NCI-H446 (cell line): ENCODE results near the gene ASXL1.
"Not testable (repeated sequence)": the region's sequence is repeated elsewhere in the genome, so short reads cannot be mapped to it uniquely, and the experiment has no call there.

ENCODE experiments used
- DNase-seq, 2 experiments: peaks; one replicate each; lab custom pipeline; 2025; lab: John Stamatoyannopoulos, UW

ASXL1 gene

DNA sequence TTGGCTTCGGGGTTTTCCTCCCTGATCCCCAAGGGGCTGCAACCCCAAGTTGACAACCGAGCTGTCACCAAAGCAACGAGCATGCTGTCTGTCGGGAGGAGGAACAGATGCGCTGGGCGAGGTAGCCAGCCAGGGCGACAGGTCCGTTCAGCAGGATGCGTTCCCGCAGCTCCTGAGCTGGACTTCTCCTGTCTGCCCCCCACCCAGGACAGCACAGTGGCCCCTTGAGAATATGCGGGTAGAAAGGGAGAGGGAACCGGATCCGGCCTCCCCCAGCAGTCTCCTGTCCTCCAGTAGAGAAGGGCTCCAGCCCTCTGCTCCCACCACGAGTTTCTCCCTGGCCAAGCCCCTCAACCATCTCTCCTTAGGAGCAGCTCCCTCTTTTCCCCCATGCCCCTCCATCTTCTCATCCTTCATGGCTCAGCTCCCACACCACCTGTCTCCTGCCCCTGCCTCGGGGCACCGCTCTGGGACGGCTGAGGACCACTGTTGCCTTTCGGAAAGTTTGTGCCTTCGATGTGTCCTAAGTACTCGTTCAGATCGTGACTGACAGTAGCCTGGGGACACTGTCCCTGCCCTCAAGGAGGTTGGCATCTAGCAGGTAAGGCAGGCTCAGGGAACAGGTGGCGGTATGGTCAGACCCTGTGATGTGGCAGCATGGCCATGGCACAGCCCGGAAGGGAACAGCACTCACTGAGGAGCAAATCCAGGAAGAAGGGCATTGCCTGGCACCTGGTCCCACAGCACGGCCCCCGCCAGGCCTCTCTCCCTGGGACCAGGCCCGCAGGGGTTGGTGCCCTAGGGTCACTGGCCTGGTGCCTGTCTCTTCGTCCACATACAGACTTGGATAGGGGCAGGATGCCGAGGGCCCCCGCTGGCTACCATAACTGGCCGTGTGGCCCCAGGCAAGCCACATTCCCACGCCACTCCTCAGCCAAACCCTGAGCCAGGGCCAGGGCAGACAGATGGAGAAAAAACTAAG is 96.3 kb downstream of the ASXL1 start:
- no peak for DNase-seq

DNA sequence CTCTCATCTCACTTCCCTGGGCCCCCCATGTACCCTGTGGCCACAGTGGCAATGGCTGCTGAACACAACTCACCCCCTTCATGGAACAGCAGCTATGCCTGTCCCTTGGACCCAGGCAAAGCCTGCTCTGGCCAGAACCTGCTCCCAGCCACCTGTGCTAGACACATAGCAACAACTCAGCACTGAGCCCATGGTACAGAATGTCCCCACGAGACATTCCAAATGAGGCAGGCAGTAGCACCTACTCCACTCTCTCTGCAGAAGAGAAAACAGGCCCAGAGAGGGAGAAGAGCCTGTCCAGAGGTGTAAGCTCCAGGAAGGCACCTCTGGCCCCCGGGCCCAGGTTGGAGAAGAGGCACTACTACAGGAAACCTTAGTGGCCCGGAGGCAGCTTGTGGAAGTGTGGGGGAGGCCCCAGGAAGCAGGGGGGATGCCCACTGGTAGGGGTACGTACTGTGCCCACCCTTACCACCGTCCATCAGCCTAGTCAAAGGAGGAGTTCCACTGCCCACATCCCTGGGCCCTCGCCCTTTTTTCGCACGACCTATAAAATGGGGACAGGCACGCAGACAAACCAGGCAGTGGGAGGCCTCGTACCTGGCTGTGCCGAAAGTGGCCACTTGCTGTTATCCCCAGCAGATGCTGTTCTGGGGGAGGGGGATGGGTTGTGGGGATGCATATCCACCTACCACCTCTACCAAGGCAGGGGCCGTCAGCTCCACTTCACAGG is 97.2 kb downstream of the ASXL1 start:
- DNase-seq: no peak

DNA sequence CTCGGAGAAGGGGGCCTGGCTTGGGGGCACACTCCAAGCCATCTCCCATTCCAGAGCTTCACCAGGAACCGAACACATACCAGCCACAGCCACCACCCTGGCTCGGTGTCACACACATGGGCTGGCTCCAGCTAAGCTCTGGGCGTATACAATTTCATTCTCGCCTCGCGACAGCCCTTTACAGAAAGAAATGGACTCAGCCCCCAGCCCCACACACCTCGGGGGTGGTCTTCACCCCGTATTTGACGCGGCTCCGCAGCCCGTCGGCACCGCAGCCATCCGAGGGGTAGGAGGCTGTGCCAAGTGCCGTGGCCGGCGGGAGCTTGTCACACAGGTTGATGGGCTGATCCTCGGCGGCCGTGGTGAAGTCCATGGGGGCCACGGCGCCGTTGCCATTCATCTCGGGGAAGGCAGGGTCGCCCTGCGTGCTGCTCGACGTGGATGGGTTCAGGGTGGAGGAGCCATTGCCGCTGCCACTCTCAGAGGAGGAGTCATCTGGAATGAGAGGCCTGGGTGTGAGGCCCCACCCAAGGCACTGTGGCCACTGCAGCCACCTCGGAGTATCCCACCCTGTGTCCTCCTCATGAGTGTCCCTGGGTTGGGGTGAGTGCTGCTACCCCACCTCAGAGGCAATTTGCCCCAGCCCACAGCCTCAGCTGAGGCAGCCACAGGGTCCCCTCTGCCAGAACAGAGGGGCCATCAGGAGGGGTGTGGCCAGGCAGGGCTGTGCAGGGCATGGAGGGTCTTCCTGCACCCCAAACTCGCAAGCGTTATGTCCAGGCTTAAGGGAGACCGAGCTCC is 98.0 kb downstream of the ASXL1 start:
- DNase-seq: no peak

DNA sequence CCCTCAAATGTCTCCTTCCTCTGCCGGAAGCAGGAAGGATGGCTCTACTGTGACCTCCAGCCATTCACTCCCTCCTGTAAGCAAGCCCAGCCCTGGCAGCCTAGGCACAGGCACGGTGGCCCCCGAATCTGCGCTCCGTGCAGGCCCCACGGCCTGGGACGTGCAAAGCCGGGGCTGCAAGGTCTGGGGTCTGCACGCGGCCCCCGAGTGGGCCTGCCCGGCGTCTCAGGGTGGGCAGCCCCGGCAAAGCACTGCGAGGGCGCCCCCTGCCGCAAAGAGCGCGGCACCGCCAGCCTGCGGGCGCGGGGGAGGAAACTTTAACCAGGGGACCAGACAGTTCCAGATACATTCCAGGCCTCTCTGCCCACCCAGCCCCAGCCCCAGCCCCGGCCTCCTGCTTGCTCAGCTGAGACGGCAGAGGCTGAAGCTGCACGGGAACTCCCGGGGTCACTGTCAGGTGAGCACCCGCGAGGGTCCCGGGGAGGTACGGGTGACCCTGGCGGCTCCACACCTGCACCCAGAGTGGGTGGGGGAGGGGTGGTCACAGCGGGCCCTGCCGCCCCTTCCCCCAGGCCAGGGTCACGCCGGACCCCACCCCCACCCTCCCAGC is 98.8 kb downstream of the ASXL1 start:
- DNase-seq: no peak

DNA sequence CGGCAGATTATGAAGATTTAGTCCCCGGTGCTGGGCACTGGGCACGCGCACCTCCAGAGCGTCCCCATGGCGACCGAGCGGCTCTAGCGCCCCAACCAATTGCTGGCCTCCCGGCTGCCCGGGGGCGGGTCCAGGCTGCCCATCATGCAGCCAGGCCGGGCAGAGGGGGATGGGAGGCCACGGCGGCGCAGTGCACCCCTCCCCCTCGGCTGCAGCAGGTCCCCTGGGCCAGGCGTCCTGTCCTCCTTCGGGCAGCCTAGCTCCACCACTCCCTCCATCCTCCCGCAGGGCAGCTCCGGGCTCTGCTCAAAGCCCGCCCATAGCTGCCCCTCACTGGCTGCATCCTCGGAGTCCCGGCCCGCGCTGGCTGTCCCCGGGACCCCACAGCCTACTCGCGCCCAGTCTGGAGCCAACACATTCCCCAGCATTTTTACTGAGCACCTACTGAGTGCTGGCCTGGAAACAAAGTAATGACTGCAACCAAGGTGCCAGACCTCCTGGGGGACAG is 99.4 kb downstream of the ASXL1 start:
- no peak for DNase-seq

DNA sequence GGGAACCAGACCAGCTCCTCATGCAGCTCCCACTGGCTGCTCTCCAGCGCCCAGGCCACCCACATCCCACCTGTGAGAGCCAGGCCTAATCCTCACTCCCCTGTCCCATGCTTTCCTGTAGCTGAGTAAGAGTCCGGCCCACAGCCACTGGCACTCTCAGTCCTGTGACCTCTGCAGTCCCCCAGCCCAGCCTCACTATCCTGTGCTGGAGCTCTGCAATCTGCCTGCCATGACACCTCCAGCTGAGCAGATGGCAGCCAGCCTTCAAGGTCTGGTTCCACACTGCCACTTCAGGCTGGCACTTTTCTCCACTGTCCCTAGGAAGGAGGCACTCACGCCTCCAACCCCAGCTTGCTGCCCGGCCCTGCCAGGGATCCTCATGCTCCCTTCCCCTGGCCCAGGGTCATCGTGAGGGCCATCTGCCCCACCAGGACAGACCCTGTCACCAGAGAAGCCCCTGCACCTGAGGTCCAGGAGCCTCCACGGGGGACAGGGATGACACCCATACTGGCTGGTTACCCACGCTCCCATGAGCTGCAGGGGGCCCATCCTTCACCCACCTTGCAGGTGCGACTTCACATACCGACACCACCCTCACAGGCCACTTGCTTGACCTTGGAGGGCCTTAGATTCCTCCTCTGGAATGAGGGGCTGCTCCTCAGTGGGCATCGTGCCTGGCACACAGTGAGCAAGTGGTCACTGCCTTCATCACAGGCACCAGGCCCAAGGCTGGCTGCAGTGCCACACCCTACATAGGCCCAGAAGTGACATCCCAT is 100.1 kb downstream of the ASXL1 start:
- DNase-seq: no peak

DNA sequence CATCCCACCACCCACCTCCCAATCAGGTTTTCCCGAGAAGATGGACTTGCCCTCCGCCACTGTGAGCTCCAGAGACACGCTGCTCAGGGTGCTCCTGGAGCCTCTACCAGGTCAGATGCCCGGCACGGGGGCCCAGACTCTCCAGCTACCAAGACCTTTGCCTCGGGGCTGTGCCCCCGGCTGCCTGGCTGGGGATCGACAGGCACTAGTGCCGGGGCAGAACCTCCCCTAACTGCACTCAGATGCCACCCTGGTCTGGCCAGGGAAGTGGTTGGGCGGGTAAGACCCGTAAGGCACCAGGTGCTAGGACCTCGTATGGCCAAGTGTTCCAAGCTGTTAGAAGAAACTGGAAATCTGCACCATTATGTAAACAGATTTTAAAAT is 100.7 kb downstream of the ASXL1 start:
- no peak for DNase-seq

DNA sequence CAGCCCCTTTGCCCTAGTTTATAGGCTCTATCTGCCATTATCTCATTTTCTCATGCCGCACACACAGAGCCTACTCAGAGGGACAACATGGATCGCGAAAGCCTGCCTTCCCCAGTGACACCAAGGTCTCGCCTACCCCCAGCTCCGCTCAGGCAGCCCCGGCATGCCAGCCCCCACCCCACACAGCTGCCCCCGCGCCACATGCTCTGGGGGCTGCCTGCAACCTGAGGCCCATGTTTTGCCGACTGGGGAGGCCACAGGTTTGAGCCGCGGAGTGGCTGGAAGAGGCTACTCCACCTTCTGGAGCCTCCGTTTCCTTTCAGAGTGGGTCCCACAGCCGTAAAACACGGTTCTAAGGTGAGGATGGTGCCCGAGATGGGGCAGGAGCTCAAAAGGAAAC is 102.1 kb downstream of the ASXL1 start:
- DNase-seq: no peak

DNA sequence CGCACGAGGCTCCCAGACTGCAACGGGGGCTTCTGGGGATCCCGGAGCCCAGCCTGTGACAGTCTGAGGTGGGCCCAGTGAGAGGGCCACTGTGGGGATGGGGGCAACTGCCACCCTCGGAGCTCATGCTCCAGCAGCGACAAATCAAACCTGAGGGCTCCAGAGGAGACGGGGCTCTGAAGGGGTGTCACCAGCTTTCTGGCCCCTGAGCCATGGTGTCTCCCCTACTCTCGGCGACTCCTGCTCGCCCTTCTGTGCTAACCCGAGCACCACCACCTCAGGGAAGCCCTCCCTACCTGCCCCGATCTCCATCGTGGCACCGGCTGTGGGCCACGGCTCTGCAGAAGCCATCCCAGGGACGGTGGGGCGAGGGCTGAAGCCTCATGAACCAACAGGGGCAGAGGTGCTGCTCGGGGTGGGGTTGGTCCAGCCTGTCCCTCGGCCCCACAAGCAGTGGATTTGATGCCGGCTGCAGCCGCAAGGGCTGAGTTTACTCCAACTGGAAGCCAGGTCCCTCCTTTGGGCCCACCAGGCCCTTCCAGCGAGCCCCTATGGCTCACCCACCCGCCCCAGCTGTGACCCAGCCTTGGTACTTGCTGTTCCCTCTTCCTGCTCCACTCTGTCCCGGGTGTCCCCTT is 102.7 kb downstream of the ASXL1 start:
- no peak for DNase-seq

DNA sequence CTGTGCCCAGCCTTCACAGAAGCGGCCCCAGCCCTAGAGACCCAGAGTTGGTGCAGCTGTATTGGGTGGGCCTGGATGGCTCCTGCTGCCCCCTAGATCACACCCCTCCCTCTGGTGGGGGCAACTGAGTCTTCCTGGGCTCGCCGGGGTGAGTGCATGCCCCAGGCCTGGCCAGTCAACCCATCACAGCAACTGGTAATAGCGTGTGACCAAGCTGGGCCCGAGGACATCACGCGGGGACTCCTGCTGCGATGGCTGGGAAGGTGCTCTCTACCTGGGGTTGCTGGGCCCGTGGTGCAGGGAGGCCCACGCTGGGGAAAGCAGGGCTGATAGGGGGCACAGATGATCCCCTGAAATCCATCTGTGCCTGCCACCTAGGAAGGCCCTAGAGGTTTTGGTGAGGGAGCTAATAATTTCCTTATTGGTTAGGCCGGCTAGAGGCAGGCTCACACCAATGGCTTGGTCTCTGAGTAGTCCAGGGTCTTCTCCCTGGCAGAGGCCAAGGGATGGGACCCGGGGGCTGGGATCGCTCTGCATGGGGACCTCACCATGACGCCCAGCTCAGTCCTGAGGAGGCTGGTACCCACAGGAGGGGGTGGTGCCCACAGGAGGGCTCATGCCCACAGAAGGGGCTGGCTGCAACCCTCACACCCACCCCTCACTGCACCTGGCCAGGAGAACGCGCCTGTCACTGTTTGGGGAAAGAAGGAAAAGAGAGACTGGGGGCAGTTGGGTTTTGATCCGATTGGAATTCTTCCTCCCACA is 103.9 kb downstream of the ASXL1 start:
- no peak for DNase-seq

DNA sequence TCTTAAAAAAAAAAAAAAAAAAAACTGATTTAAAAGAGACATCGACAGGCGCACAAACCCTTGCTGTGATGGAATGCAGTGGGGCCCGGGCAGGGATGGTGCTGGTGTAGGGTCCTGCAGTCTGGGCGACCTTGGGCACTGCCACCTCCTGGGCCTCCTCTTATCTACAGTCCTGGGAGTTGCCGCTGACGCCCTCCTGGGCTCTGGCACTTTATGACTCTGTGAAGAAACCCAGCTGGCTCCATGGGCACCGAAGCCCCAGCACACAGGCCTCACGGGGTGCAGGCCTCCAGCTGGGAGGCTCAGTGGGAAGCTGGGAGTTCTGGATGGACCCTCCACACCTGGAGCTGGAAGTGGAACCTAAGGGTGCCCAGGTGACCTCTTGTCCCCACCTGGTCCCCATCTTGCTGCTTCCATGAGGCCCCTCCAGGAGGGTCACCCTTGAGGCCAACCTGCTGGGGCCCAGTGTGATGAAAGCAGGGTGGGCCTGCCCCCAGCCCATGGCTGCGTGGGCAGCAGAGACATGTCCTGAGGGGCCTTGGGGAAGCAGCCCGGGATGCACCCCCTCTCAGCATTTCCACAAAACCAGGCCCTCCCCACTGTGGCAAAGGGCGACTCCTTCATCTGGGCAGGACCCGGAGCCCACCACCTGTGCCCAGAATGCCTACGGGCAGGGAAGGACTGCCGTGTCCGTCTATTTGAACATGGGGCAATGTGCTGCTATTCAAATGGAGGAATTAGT is 104.9 kb downstream of the ASXL1 start:
- no peak for DNase-seq

DNA sequence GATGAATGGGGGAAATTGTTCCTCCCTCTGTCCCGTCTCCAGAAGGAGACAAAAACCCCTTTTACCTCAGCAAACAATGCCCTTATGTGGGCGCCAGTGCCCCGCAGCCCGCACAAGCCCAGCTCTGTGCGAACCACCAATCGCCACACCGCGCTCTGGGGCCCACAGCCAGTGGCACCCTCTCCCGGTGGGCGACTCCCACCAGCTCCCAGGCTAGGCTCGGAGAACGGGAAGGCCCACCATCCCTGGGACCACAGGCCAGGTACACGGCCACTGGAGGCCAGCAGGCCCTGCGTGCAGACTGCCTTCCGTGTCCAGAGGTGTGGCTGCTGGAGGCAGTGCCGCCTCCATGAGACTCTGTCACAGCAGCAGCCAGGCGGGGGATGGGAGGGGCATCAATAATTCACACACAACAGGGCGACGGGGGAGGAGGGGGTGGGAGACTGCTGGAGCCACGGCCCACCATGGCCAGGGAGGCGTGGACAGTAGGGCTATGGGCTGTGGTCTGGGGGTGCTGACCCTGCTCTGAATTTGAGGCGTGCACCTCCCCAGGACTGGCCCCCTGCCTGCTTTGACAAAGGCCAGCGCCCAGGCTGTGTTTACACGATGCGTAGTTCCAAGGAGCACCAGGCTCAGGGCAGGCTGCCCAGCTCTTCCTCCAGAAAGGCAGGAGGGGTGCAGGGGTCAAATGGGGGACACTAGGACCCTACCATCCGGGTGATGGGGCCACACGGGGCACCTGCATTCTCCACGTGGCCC is 105.7 kb downstream of the ASXL1 start:
- no peak for DNase-seq

DNA sequence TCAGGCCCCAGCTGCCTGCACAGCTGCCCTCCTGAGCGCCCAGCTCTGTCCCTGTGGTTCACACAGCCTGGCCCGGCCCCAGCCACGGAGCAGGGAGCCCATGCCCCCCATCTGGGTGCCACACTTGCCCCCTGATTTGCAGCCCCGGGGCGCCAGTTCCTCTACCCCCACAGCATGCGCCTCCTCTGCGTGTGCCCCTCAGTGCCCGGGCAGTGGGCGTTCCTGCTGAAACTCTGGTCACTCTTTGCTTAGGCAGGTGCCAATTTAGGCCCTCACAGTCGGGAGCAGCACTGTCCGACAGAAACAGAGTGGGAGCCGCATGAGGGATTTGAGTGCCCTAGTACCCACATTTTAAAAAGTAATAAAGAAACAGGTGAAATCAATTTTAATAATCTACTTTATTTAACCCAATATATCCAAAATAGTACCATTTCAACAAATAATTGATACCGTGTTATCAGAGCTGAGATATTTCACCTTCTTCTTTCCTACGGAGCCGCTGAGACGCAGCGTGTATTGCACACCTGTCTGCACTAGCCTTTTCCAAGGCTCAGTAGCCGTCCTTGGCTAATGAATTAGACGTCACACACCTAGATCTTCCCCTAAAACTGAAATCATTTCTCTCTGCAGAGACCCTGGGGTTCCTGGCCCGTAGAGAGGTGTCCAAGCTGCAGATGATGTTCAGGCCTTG is 106.4 kb downstream of the ASXL1 start:
- no peak for DNase-seq

DNA sequence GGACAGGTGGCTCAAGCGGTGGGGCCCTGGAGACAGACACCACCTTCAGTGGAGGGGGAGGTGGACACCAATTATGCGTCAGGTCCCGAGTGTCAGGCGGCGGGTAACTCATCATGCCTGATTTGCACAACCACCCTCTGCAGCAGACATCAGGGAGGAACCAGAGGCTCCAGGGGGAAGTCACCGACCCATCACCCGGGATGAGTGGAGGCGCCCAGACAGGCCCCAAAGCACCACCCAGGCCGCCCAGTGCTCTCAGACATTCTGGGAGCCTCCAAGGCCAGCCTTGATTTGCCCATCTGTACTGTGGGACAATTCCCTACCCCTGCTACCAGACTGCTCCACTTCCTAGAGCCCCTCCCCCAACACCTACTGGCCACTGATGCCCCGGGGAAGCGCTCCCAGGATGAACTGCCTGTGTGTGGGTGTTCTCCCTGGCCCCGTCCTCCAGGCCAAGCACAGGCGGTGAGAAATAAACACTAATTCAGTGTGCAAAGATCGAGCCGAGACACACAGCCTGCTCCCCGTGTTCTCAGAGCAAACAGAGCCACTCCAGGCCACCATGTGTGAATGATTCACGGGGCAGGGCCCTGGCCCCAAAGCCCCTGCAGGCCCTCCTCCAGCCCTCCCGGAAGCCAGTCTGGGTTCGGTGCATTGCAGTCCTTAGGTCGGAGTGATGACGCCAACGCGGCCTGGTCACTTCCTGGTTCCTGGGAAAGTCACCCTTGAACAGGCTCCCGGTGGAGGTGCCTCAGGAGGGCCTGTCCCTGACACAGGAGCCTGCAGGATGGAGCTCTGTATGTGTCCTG is 107.2 kb downstream of the ASXL1 start:
- DNase-seq: no peak

DNA sequence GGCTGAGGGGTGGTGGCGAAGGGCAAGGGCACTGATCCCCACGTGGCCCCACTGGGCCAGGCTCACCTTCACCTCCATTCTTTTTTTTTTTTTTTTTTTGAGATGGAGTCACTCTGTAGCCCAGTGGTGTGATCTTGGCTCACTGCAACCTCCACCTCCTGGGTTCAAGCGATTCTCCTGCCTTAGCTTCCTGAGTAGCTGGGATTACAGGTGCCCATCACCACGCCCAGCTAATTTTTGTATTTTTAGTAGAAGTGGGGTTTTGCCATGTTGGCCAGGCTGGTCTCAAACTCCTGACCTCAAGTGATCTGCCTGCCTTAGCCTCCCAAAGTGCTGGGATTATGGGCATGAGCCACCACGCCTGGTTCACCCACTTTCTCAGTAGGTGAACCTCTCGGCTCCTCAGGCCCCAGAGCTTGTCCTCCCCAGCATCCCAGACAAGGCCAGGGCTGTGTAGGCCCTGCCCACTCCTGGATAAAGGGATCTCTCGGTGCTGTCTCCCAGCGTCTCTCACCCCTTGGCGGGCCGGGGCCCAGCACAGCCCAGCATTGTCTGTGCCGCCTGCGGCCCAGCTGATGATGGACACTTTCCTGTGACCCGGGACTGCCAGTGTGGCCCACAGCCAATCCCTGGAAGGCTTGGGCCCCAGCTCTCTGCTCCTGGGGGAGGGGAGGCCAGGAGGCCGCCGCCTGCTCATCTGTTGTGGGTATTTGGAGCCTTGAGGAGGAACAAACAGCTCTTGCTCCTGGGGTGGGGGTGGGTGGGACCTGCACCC is 108.0 kb downstream of the ASXL1 start:
- not testable (repeated sequence) for DNase-seq
